ENCODE measurements around the gene FOXE3. TPM values are rescaled to one million over a fixed set of nuclear protein-coding genes. Genes with fewer than 3 reads are reported as not detected.

Gene FOXE3
- total RNA-seq, 1 experiment from 2014 or later = 0.28 TPM

DNA sequence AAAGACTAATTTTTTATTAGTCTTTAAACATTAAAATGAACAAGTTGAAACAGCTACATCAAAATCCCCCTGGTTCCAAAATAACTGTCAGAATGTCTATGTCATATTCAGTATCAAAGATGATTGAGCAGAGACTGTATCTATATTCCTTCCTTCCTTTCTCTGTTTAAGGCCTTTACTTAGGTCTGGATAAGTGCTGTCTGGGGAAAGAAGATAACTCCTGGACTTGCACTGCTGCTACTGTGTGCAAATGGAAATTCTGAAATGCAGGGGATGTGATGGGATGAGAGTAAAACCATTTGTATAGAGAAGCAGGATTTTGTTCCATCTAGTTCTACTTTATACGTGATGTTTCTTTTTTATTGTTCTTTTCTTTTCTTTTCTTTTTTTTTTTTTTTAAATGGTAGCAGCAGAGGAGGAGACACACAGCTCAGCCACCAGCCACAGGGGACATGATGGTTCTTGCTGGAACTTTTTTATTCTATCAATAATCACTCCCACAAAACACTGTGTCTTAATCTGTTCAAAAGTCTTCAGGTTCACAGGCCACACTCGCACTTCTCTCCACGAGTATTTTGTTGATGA, 33.6 kb upstream of the FOXE3 start:
- H3K79me2 ChIP-seq (ENCODE audit: low read depth) = no peaks in the 10 kb centered on the region
- BruUV-seq (replicated peaks) = no TSS peak
- H3K9me3 ChIP-seq (ENCODE audit: insufficient read depth, low read depth) = no peaks in the 10 kb centered on the region
- no peak overlapping the region for H3K27ac ChIP-seq
- CTCF ChIA-PET = interaction anchor here (0.6 kb wide), 1 partner anchor 194 kb away, joined by 3 read pairs; no protein-coding TSS in a partner anchor
- H3K4me2 ChIP-seq = no peak overlapping the region
- no peaks in the 10 kb centered on the region for H3K27me3 ChIP-seq (ENCODE audit: insufficient read depth, low read depth)
- H3K4me1 ChIP-seq (replicated peaks; ENCODE audit: insufficient read depth) = no peaks in the 10 kb centered on the region
- no peak for TF ChIP-seq EZH2 (IDR thresholded peaks at IDR 0.05; ENCODE audit: low read depth)
- TF ChIP-seq, protein P1, sequence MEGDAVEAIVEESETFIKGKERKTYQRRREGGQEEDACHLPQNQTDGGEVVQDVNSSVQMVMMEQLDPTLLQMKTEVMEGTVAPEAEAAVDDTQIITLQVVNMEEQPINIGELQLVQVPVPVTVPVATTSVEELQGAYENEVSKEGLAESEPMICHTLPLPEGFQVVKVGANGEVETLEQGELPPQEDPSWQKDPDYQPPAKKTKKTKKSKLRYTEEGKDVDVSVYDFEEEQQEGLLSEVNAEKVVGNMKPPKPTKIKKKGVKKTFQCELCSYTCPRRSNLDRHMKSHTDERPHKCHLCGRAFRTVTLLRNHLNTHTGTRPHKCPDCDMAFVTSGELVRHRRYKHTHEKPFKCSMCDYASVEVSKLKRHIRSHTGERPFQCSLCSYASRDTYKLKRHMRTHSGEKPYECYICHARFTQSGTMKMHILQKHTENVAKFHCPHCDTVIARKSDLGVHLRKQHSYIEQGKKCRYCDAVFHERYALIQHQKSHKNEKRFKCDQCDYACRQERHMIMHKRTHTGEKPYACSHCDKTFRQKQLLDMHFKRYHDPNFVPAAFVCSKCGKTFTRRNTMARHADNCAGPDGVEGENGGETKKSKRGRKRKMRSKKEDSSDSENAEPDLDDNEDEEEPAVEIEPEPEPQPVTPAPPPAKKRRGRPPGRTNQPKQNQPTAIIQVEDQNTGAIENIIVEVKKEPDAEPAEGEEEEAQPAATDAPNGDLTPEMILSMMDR (conservative IDR thresholded peaks at IDR 0.05) = no peak
- POLR2A ChIA-PET (ENCODE audit: unreplicated experiment) = no interaction called here
- no peak overlapping the region for H3K4me3 ChIP-seq
- H4K20me1 ChIP-seq (ENCODE audit: insufficient read depth) = no peaks in the 10 kb centered on the region
- H2AFZ ChIP-seq = no peak overlapping the region
- intact Hi-C loops (cut with micrococcal nuclease; ENCODE audit: unreplicated experiment) = no loop called here
- no peak for DNase-seq
- H3K9me2 ChIP-seq (ENCODE audit: insufficient read depth) = no peaks in the 10 kb centered on the region; the same call in 1 of the 2 replicates
- H3F3A ChIP-seq (ENCODE audit: insufficient read depth, low read depth) = peaks cover 6% of the 10 kb centered on the region; the same call in 1 of the 2 replicates
- H3K36me3 ChIP-seq (ENCODE audit: low read depth) = 0 out of 2 replicates have a peak, but pooled peaks cover 14% of the 10 kb centered on the region

DNA sequence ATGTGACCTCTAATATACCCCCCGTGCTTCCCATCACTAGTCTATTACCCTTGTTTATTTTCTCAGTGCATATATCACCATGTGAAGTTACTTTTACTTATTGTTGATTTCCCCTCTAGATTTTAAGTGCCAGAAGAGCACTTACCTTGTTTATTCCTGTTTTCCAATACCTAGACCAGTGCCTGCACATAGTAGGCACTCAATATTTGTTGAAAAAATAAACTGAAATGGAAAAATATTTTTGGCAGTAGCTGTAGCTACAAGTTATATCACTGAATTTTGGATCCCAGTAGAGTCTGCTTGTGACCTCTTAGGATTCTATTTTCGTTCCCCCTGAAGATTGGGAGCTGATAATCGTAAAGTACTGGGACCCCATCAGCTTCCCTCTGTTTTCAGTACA, 32.0 kb upstream of the FOXE3 start:
- H3K4me1 ChIP-seq (replicated peaks; ENCODE audit: insufficient read depth) = no peaks in the 10 kb centered on the region
- ChIA-PET CTCF (interaction anchor here (0.6 kb wide), 1 partner anchor 73 kb away, joined by 9 read pairs; no protein-coding TSS in a partner anchor), POLR2A (ENCODE audit: unreplicated experiment) (no interaction called here)
- H3K36me3 ChIP-seq (ENCODE audit: low read depth) = 0 out of 2 replicates have a peak, but pooled peaks cover 10% of the 10 kb centered on the region
- no TSS peak for BruUV-seq (replicated peaks)
- no peaks in the 10 kb centered on the region for H3K27me3 ChIP-seq (ENCODE audit: insufficient read depth, low read depth)
- no peak for DNase-seq
- no peak overlapping the region for H2AFZ ChIP-seq
- no peak overlapping the region for H3K4me2 ChIP-seq
- no peaks in the 10 kb centered on the region for H3F3A ChIP-seq (ENCODE audit: insufficient read depth, low read depth)
- H3K27ac ChIP-seq = no peak overlapping the region
- no peaks in the 10 kb centered on the region for H3K79me2 ChIP-seq (ENCODE audit: low read depth)
- H4K20me1 ChIP-seq (ENCODE audit: insufficient read depth) = no peaks in the 10 kb centered on the region
- H3K4me3 ChIP-seq = no peak overlapping the region
- intact Hi-C loops (cut with micrococcal nuclease; ENCODE audit: unreplicated experiment) = no loop called here
- TF ChIP-seq EZH2 (IDR thresholded peaks at IDR 0.05; ENCODE audit: low read depth) = no peak
- TF ChIP-seq, protein P1 (conservative IDR thresholded peaks at IDR 0.05) = no peak
- no peaks in the 10 kb centered on the region for H3K9me3 ChIP-seq (ENCODE audit: insufficient read depth, low read depth)
- H3K9me2 ChIP-seq (ENCODE audit: insufficient read depth) = no peaks in the 10 kb centered on the region; the same call in 1 of the 2 replicates

DNA sequence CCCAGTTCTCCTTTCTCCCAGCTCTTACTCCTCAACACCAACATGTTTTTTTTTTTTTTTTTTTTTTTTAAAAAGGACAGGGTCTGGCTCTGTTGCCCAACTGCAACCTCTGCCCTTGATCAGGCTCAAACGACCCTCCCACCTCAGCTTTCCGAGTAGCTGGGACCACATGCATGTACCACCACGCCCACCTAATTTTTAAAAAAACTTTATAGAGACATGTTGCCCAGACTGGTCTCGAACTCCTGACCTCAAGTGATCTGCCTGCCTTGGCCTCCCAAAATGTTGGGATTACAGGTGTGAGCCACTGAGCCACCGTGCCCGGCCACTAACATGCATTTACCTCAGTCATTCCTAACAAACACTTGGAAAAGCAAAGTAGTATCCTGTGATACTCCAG, 31.1 kb upstream of the FOXE3 start:
- H3K4me2 ChIP-seq = no peak overlapping the region
- no peaks in the 10 kb centered on the region for H3K9me3 ChIP-seq (ENCODE audit: insufficient read depth, low read depth)
- no peaks in the 10 kb centered on the region for H3K4me1 ChIP-seq (replicated peaks; ENCODE audit: insufficient read depth)
- BruUV-seq (replicated peaks) = no TSS peak
- H3K79me2 ChIP-seq (ENCODE audit: low read depth) = no peaks in the 10 kb centered on the region
- no peaks in the 10 kb centered on the region; the same call in 1 of the 2 replicates for H3K9me2 ChIP-seq (ENCODE audit: insufficient read depth)
- intact Hi-C loops (cut with micrococcal nuclease; ENCODE audit: unreplicated experiment) = no loop called here
- 0 out of 2 replicates have a peak, but pooled peaks cover 10% of the 10 kb centered on the region for H3K36me3 ChIP-seq (ENCODE audit: low read depth)
- CTCF ChIA-PET = interaction anchor here (0.6 kb wide), 1 partner anchor 36 kb away, joined by 7 read pairs; no protein-coding TSS in a partner anchor
- H3F3A ChIP-seq (ENCODE audit: insufficient read depth, low read depth) = no peaks in the 10 kb centered on the region
- DNase-seq = no peak
- H4K20me1 ChIP-seq (ENCODE audit: insufficient read depth) = no peaks in the 10 kb centered on the region
- no peak overlapping the region for H2AFZ ChIP-seq
- no peaks in the 10 kb centered on the region for H3K27me3 ChIP-seq (ENCODE audit: insufficient read depth, low read depth)
- no peak overlapping the region for H3K27ac ChIP-seq
- TF ChIP-seq EZH2 (IDR thresholded peaks at IDR 0.05; ENCODE audit: low read depth) = no peak
- TF ChIP-seq, protein P1 (conservative IDR thresholded peaks at IDR 0.05) = no peak
- no peak overlapping the region for H3K4me3 ChIP-seq
- POLR2A ChIA-PET (ENCODE audit: unreplicated experiment) = no interaction called here

Measured in PC-9 (cell line).